GM23338 (cell line): ENCODE measurements around the gene GFI1B. TPM values are rescaled to one million over a fixed set of nuclear protein-coding genes. Genes with fewer than 3 reads are reported as not detected.

Experiments used
- ATAC-seq: fragments of 200-7000 bp; cut with Tn5 transposase; 3 replicates; pipeline ENCODE4 v1.9.1; 2020
- DNase-seq: peaks from one replicate; pipeline ENCODE4 v3.0.0-alpha.2; 2015; ENCODE audit warnings: low spot score
- H2AFZ ChIP-seq: fragments of 200-600 bp; sonication (generic); 2 replicates; pipeline ENCODE4 v1.8.0; 2016; ENCODE audit warnings: antibody characterized with exemption, mild to moderate bottlenecking, moderate library complexity
- H3F3A ChIP-seq: fragments of 200-600 bp; sonication (generic); replicated peaks from 2 replicates; pipeline ENCODE4 v1.8.0; 2017; ENCODE audit warnings: antibody characterized with exemption, mixed run types, low read depth
- H3K27ac ChIP-seq: fragments of 200-600 bp; sonication (generic); 2 replicates; pipeline ENCODE4 v1.6.1; 2016; ENCODE audit warnings: low read depth
- H3K27me3 ChIP-seq: fragments of 200-600 bp; sonication (generic); 2 replicates; pipeline ENCODE4 v1.8.0; 2016; ENCODE audit warnings: mild to moderate bottlenecking, mixed run types, moderate library complexity; ENCODE audit not compliant: insufficient read depth
- H3K36me3 ChIP-seq: fragments of 200-600 bp; sonication (generic); 2 replicates; pipeline ENCODE4 v1.8.0; 2016; ENCODE audit warnings: mild to moderate bottlenecking; ENCODE audit not compliant: insufficient read depth
- H3K4me1 ChIP-seq: fragments of 200-600 bp; sonication (generic); 2 replicates; pipeline ENCODE4 v1.8.0; 2016; ENCODE audit warnings: mild to moderate bottlenecking, moderate library complexity; ENCODE audit not compliant: insufficient read depth
- H3K4me2 ChIP-seq: fragments of 200-600 bp; sonication (generic); 2 replicates; pipeline ENCODE4 v1.7.1; 2017; ENCODE audit warnings: mixed run types
- H3K4me3 ChIP-seq: fragments of 200-600 bp; sonication (generic); 2 replicates; pipeline ENCODE4 v1.6.1; 2016; ENCODE audit warnings: mixed run types
- H3K79me2 ChIP-seq: fragments of 200-600 bp; sonication (generic); replicated peaks from 2 replicates; pipeline ENCODE4 v1.8.0; 2017; ENCODE audit warnings: mild to moderate bottlenecking; ENCODE audit not compliant: insufficient read depth
- H3K9me2 ChIP-seq: fragments of 200-600 bp; sonication (generic); 2 replicates; pipeline ENCODE4 v1.8.0; 2017; ENCODE audit not compliant: insufficient read depth
- H4K20me1 ChIP-seq: fragments of 200-600 bp; sonication (generic); replicated peaks from 2 replicates; pipeline ENCODE4 v1.8.0; 2017; ENCODE audit warnings: mild to moderate bottlenecking; ENCODE audit not compliant: insufficient read depth
- H3K27ac Mint-ChIP-seq: 2 replicates; pipeline ENCODE4 v1.8.0; 2020; ENCODE audit warnings: inconsistent platforms, mild to moderate bottlenecking, moderate library complexity, mixed read lengths
- H3K27me3 Mint-ChIP-seq: 3 replicates; pipeline ENCODE4 v1.8.0; 2022; ENCODE audit warnings: low read depth, mild to moderate bottlenecking, moderate library complexity, mixed read lengths, inconsistent platforms; ENCODE audit not compliant: insufficient read depth, poor library complexity
- H3K36me3 Mint-ChIP-seq: 3 replicates; pipeline ENCODE4 v1.8.0; 2021; ENCODE audit warnings: low read depth, mild to moderate bottlenecking, inconsistent platforms, moderate library complexity, mixed read lengths
- H3K4me1 Mint-ChIP-seq: 3 replicates; pipeline ENCODE4 v1.8.0; 2020; ENCODE audit warnings: mild to moderate bottlenecking, inconsistent platforms, mixed read lengths
- H3K4me3 Mint-ChIP-seq: 3 replicates; pipeline ENCODE4 v1.8.0; 2021; ENCODE audit warnings: moderate library complexity, mild to moderate bottlenecking, inconsistent platforms, mixed read lengths
- H3K9me3 Mint-ChIP-seq: 3 replicates; pipeline ENCODE4 v1.8.0; 2020; ENCODE audit warnings: moderate library complexity, mild to moderate bottlenecking, inconsistent platforms, mixed read lengths
- CTCF ChIP-seq, 2 experiments: fragments of 200-600 bp in 1 of 2; sonication (generic) in 1 of 2; conservative IDR thresholded peaks; 2 replicates each; pipeline versions ENCODE4 v1.5.1 to v1.6.1; 2016 to 2017; ENCODE audit warnings: antibody characterized with exemption in 2 of 2, low read depth in 2 of 2, mild to moderate bottlenecking in 2 of 2, moderate library complexity in 1 of 2
- EZH2 ChIP-seq: fragments of 200-600 bp; sonication (generic); IDR thresholded peaks from one replicate; pipeline ENCODE4 v1.8.0; 2017; ENCODE audit warnings: antibody characterized with exemption, mild to moderate bottlenecking, low read depth; ENCODE audit not compliant: unreplicated experiment
- EZH2phosphoT487 ChIP-seq: fragments of 200-600 bp; sonication (generic); IDR thresholded peaks from one replicate; pipeline ENCODE4 v1.8.1; 2018; ENCODE audit warnings: antibody characterized with exemption; ENCODE audit not compliant: unreplicated experiment
- ZNF114 ChIP-seq: fragments of 250-450 bp; sonication (Bioruptor Pico); IDR thresholded peaks from 2 replicates; pipeline ENCODE4 v1.5.0; 2020; ENCODE audit warnings: mild to moderate bottlenecking, moderate library complexity
- polyA plus RNA-seq: library from polyadenylated mRNA; unstranded; fragments of >200 nt; fragmentation: Nextera tagmentation; extraction: Ambion mirVana; gene quantifications from 2 replicates; pipeline ENCODE4 v1.2.1, GENCODE V29; 2016
- total RNA-seq: library from RNA; depleted of rRNA; stranded (reverse); fragments of >200 nt; shearing (Covaris generic); gene quantifications from 2 replicates; pipeline ENCODE4 v1.2.3, GENCODE V29; 2014
- TF ChIP-seq, protein P1 (sequence below): fragments of 250-450 bp; sonication (Bioruptor Pico); IDR thresholded peaks from 2 replicates; pipeline ENCODE4 v1.5.0; 2020; ENCODE audit warnings: mild to moderate bottlenecking, moderate library complexity
- TF ChIP-seq, protein P2 (sequence below): IDR thresholded peaks from 2 replicates; pipeline ENCODE4 v1.6.1; 2016; ENCODE audit warnings: antibody characterized with exemption

The GFI1B gene
- total and polyA plus RNA-seq, 2 experiments from 2014 or later, result 0.38 TPM; not detected in 1

DNA sequence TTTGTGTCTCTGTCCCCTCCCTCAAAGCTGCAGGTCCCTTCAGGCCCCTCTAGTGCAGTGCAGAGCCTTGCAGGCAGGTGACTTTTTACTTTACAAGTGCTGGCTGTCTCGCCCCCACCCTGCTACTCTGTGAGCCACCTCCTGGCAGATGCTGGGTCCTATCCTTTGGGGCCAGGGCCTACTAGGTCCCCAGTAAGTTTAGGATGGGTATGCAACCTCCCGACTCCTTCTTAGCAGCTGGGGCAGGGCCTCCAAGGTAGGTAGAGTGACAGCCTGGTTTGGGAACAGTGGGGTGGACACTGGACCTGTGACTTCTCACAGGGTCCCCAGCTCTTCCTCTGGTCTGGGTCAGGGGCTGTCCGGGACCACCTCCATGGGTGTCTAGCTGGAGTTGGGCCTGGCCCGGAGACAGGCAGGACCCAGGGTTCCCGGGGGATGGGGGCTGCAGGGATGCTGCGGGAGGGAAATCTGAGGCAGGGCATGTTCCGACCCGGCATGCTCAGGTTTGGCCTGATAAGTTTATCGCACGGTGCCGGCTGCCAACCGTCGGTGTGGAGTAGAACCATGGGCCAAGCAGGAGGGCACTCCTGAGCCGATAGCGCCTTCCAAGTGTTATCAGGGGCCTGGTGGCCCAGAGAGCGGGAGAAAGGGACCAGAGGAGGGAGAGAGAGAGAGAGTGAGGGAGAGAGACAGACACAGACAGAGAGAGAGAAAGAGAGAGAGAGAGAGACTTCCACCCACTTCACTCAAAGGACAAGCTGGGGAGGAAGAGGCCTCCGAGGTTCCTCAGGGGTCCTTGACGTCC lies 20.5 kb downstream of the GFI1B start (continued):
- TF ChIP-seq, protein P1, sequence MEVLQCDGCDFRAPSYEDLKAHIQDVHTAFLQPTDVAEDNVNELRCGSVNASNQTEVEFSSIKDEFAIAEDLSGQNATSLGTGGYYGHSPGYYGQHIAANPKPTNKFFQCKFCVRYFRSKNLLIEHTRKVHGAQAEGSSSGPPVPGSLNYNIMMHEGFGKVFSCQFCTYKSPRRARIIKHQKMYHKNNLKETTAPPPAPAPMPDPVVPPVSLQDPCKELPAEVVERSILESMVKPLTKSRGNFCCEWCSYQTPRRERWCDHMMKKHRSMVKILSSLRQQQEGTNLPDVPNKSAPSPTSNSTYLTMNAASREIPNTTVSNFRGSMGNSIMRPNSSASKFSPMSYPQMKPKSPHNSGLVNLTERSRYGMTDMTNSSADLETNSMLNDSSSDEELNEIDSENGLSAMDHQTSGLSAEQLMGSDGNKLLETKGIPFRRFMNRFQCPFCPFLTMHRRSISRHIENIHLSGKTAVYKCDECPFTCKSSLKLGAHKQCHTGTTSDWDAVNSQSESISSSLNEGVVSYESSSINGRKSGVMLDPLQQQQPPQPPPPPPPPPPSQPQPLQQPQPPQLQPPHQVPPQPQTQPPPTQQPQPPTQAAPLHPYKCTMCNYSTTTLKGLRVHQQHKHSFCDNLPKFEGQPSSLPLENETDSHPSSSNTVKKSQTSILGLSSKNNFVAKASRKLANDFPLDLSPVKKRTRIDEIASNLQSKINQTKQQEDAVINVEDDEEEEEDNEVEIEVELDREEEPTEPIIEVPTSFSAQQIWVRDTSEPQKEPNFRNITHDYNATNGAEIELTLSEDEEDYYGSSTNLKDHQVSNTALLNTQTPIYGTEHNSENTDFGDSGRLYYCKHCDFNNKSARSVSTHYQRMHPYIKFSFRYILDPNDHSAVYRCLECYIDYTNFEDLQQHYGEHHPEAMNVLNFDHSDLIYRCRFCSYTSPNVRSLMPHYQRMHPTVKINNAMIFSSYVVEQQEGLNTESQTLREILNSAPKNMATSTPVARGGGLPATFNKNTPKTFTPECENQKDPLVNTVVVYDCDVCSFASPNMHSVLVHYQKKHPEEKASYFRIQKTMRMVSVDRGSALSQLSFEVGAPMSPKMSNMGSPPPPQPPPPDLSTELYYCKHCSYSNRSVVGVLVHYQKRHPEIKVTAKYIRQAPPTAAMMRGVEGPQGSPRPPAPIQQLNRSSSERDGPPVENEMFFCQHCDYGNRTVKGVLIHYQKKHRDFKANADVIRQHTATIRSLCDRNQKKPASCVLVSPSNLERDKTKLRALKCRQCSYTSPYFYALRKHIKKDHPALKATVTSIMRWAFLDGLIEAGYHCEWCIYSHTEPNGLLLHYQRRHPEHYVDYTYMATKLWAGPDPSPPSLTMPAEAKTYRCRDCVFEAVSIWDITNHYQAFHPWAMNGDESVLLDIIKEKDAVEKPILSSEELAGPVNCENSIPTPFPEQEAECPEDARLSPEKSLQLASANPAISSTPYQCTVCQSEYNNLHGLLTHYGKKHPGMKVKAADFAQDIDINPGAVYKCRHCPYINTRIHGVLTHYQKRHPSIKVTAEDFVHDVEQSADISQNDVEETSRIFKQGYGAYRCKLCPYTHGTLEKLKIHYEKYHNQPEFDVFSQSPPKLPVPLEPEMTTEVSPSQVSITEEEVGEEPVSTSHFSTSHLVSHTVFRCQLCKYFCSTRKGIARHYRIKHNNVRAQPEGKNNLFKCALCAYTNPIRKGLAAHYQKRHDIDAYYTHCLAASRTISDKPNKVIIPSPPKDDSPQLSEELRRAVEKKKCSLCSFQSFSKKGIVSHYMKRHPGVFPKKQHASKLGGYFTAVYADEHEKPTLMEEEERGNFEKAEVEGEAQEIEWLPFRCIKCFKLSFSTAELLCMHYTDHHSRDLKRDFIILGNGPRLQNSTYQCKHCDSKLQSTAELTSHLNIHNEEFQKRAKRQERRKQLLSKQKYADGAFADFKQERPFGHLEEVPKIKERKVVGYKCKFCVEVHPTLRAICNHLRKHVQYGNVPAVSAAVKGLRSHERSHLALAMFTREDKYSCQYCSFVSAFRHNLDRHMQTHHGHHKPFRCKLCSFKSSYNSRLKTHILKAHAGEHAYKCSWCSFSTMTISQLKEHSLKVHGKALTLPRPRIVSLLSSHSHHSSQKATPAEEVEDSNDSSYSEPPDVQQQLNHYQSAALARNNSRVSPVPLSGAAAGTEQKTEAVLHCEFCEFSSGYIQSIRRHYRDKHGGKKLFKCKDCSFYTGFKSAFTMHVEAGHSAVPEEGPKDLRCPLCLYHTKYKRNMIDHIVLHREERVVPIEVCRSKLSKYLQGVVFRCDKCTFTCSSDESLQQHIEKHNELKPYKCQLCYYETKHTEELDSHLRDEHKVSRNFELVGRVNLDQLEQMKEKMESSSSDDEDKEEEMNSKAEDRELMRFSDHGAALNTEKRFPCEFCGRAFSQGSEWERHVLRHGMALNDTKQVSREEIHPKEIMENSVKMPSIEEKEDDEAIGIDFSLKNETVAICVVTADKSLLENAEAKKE, result no peak

- Mint-ChIP-seq H3K27ac (no peak overlapping the region), H3K4me1 (peaks cover 37% of the 10 kb centered on the region), H3K27me3 (peaks cover 51% of the 10 kb centered on the region), H3K36me3 (no peaks in the 10 kb centered on the region), H3K9me3 (no peaks in the 10 kb centered on the region; the same call in 2 of the 3 replicates), H3K4me3 (no peak overlapping the region; the same call in 2 of the 3 replicates)
- Histone ChIP-seq H3K36me3 (no peaks in the 10 kb centered on the region), H2AFZ (no peak overlapping the region), H3K4me3 (no peak overlapping the region), H4K20me1 (no peaks in the 10 kb centered on the region), H3K79me2 (no peaks in the 10 kb centered on the region), H3K27me3 (peaks cover 51% of the 10 kb centered on the region), H3K27ac (no peak overlapping the region), H3K9me2 (no peaks in the 10 kb centered on the region), H3K4me1 (peaks cover 23% of the 10 kb centered on the region), H3F3A (0 out of 2 replicates have a peak, but pooled peaks cover 4% of the 10 kb centered on the region), H3K4me2 (peak overlapping the region; percentile 71; the same call in 1 of the 2 replicates)
- DNase-seq (no peak), ATAC-seq (no peak)
- no peak for TF ChIP-seq CTCF (conservative IDR thresholded peaks at IDR 0.05; ENCODE audit: low read depth in 2 of 2)
- no peak for TF ChIP-seq ZNF114 (CRISPR knock-in tag)
- no peak for TF ChIP-seq EZH2phosphoT487
- TF ChIP-seq, protein P2, sequence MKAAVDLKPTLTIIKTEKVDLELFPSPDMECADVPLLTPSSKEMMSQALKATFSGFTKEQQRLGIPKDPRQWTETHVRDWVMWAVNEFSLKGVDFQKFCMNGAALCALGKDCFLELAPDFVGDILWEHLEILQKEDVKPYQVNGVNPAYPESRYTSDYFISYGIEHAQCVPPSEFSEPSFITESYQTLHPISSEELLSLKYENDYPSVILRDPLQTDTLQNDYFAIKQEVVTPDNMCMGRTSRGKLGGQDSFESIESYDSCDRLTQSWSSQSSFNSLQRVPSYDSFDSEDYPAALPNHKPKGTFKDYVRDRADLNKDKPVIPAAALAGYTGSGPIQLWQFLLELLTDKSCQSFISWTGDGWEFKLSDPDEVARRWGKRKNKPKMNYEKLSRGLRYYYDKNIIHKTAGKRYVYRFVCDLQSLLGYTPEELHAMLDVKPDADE, result no peak
- no peak for TF ChIP-seq EZH2
These were observed 23.9 kb downstream of the GFI1B start for GRCh38 chr9:133002147-133003070.
